Motor neuron (in vitro differentiated cells): ENCODE results near the gene CALML5. TPM values are rescaled to one million over a fixed set of nuclear protein-coding genes. Genes with fewer than 3 reads are reported as not detected.

Experiments used
- ATAC-seq, 8 experiments: fragments of 200-7000 bp; cut with Tn5 transposase; replicated peaks in 6 of 8; 2 replicates each; pipeline ENCODE4 v1.8.0; 2021; ENCODE audit warnings: mild to moderate bottlenecking in 8 of 8, moderate library complexity in 8 of 8
- H3K27ac ChIP-seq, 2 donors: fragments of 250-450 bp; sonication (Bioruptor Pico); 2 replicates each; pipeline ENCODE4 v1.9.0; 2021; ENCODE audit warnings: antibody characterized with exemption in 2 of 2, mild to moderate bottlenecking in 2 of 2, moderate library complexity in 1 of 2
- H3K4me1 ChIP-seq, 2 donors: fragments of 250-450 bp; sonication (Bioruptor Pico); replicated peaks in 1 of 2; 2 replicates each; pipeline ENCODE4 v1.6.1; 2021; ENCODE audit warnings: antibody characterized with exemption in 2 of 2, mild to moderate bottlenecking in 2 of 2, moderate library complexity in 1 of 2
- H3K4me3 ChIP-seq, 5 donors: fragments of 250-450 bp; sonication (Bioruptor Pico); 2 replicates each; pipeline ENCODE4 v1.9.0; 2021; ENCODE audit warnings: antibody characterized with exemption in 5 of 5, mild to moderate bottlenecking in 5 of 5, moderate library complexity in 4 of 5
- WGBS, 10 experiments: fragments of 450-650 bp; shearing (Covaris generic); methylation state at CpG; one replicate each; pipeline ENCODE4 v1.0.0; 2022; 5-methylcytosine and 5-hydroxymethylcytosine counted together
- in situ Hi-C, 9 experiments: fragments of 400-800 bp; cut with MboI; loops; one replicate each; pipeline ENCODE4 v1.15.0; 2021; ENCODE audit warnings: low sequenced_read_pairs in 9 of 9, low pct_unique_long_range_greater_than_20kb in 2 of 9; ENCODE audit not compliant: unreplicated experiment in 9 of 9
- total RNA-seq, 8 experiments: library from RNA; unstranded; fragments of 300-600 nt; gene quantifications; 2 replicates each; pipeline versions ENCODE4 v1.2.3 to v1.2.4, GENCODE V29; 2022

The CALML5 gene
- total RNA-seq, 8 experiments from 2014 or later, result 0.47 to 3.3 (median 1.7) TPM; not detected in 5

DNA sequence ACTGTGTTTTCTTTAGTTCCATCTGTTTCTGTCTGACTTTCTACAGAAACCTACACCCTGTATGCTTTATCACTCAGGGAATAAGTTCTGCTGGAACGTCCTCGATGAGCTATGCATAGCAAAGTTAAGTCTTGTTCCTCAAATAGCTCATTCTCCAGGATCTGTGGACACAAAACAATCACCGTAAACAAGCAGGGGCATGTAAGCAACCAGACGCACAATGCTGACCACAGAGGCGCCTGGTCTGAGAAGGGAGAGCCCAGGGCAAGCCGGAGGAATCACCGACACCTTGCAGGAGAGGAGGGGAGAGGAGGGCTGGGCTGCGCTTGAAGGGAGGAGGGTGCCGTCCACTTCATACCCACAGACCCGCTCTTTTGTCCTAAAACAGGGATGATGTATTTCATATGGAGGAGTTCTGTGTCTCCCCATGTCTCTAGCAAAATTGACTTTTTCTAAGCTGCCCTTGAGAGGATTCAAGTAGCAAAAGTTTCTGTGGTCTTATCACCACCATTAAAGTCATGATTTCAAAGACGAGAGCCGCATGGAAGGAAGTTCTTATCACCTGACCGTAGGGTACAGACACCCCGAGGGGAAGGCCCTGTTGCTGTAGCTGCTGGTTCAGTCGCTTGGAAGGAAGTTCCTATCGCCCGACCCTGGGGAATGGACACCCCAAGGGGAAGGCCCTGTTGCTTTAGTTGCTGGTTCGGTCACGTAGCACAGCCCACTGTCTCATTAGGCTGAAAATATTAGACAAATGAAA lies 39.7 kb upstream of the CALML5 start:
- 77 to 100% (median 90%) methylated on average over 2 to 14 of the region's 19 CpGs; no CpG with 5 or more reads in 1 of the 10 experiments for WGBS, 10 experiments
- in situ Hi-C loops, result no loop called here
- Histone ChIP-seq H3K27ac (no peak overlapping the region), H3K4me1 (no peaks in the 10 kb centered on the region), H3K4me3 (no peak overlapping the region)
- ATAC-seq, result no peak

DNA sequence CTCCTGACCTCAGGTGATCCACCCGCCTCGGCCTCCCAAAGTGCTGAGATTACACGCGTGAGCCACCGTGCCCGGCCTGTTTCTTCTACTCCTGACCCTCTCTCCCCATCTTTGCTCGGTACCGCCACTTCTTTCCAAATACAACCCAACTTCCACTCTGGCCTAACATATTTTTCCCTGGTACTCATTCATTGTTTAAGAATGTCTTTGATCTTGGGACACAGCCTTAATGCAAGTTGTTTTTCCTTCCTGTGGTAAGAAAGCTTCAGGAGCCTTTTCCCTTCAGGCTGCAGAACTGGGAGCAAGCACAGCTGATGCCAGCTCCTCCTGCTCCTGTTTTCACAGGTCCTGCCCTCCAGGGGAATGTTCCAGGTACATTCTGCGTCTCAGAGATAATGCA lies 39.1 kb upstream of the CALML5 start:
- ATAC-seq, result no peak

DNA sequence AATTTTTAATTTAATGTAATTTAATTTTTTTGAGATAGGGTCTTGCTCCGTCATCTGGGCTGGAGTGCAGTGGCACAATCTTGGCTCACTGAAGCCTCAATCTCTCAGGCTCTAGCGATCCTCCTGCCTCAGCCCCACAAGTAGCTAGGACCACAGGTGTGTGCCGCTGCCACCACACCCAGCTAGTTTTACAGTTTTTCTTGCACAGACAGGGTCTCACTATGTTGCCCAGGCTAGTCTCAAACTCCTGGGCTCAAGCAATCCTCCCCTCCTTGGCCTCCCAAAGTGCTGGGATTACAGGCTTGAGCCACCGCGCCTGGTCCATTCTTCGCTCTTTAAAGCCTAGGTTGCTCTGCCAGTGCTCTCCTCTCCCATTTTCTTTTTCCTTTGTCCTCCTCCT lies 38.3 kb upstream of the CALML5 start:
- Histone ChIP-seq H3K27ac (no peak overlapping the region), H3K4me1 (no peaks in the 10 kb centered on the region), H3K4me3 (no peak overlapping the region)
- WGBS, 10 experiments, result 0 to 100% (median 83%) methylated on average over 1 to 6 of the region's 6 CpGs
- ATAC-seq, result no peak
- in situ Hi-C loops, result no loop called here

More for the DNA sequence above, 39.1 kb upstream of the CALML5 start:
- Histone ChIP-seq H3K4me3 (no peak overlapping the region), H3K27ac (no peak overlapping the region), H3K4me1 (no peaks in the 10 kb centered on the region)
- in situ Hi-C loops, result no loop called here
- 20 to 83% (median 68%) methylated on average over 1 to 7 of the region's 9 CpGs; no CpG with 5 or more reads in 4 of the 10 experiments for WGBS, 10 experiments

DNA sequence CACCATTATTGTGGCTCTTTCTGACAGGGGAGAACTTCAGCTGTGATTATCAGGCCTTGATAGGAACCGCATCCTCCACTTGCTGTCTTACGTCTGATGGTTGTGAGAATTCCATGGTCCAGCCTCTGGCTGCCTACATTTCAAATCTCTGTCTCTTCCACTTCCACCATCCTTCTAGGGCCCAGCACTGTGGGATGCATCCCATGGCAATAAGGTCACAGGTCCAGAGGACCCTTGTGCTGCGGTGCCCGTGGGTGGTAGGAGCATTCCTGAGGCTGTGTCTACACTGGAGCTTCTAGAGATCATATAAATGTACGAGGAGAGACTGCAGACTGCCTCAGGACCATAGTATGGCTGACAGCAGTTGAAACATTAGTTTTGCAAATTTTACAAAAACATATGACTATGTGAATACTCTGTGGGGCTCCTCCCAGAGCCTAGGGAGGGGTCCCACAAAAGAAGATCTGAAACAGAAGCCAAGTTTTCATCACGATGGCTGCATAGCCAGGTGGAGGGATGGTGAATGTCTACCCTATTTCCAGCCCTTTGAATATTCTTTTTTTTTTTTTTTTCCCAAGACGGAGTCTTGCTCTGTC lies 37.2 kb upstream of the CALML5 start:
- WGBS, 10 experiments, result 0 to 100% (median 90%) methylated on average over 1 to 5 of the region's 7 CpGs; no CpG with 5 or more reads in 1 of the 10 experiments
- no peak overlapping the region for H3K27ac ChIP-seq
- ATAC-seq, result peak in 3 of 8 experiments; percentile 67 to 94 (median 87)
- in situ Hi-C loops, result no loop called here
- H3K4me3 ChIP-seq, result no peak overlapping the region
- H3K4me1 ChIP-seq, result no peaks in the 10 kb centered on the region

DNA sequence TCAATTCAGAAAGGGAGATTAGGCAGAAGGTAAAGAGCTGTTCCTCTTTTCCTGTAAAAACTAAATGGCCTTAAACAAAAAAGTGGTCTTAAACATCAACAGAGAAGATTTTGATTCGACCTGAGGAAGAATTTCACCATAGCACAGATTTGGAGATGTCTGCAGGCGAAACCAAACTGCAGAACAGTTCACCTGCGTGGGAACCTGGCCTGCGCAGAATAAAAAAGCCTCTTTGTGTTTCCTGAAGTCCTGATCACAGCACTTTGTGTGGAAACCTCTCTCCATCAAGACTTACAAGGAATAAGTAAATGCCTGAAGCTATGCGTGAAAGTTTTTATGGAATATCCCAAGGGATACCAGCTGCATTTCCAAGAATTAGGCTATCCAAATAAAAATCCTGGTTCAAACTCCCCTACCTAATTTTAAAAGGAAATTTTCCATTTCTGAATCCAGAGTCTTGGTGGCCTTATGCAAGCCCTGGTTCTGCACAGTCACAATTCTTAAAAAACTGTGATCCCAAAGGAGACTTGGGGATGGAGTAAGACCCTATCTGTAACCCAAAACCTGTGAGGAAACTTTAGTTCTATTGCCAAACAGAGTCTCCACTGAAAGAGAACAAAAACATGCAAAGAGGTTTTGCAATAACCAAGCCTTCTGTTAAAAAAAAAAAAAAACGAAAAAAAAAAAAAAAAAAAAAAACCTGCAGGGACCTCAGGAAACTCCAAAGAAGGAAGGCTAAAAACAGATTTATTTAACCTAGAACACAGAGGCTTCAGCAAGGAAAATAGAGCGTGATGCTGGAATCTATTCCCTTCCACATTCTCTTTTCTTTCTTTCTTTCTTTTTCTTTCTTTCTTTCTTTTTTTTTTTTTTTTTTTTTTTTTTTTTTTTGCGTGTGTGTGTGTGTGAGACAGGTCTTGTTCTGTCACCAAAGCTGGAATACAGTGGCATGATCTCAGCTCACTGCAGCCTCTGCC lies 35.8 kb upstream of the CALML5 start:
- in situ Hi-C loops, result no loop called here
- 60 to 83% (median 71%) methylated on average over 1 to 8 of the region's 8 CpGs for WGBS, 10 experiments

DNA sequence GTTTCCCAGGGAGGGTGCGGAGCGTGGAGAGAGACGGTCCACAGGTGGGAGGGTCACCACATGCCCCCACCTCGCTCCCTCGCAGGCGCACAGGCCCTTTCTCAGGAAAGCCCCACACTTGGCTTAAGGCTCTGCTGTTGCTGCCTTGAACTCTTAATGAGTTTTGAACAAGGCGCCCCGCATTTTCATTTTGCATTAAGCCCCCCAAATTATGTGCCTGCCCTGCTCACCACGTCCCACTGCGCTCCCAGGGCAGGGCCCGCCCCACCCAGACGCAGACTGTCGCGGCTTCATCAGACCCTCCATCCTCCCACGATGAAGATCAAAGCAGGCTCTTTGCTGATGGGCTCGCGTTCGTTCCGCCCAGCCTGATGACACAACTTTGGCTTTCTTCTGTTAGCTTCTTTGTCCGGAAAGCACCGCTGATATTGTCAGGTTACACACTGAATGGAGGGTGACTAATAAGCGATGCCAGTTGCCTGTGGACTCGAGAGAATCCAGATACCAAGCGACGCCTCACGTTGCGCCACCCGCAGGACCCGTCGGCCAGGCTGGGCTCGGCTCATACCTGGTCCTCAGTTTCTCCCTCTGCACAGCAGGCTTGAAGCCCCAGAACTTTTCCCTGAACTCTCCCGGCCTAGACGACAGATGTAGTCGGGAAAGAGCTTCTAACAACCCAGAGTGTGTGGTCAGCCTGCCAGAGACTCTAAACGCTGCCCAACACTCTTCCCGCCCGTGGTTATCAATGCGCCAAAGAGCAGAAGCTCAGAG lies 34.9 kb upstream of the CALML5 start:
- H3K4me3 ChIP-seq, result no peak overlapping the region
- no peak for ATAC-seq
- WGBS, 10 experiments, result 72 to 100% (median 87%) methylated on average over 1 to 24 of the region's 38 CpGs; no CpG with 5 or more reads in 2 of the 10 experiments
- H3K27ac ChIP-seq, result no peak overlapping the region
- H3K4me1 ChIP-seq, result no peaks in the 10 kb centered on the region
- in situ Hi-C loops, result no loop called here

More for the DNA sequence above, 35.8 kb upstream of the CALML5 start:
- H3K27ac ChIP-seq, result no peak overlapping the region
- peak in 2 of 8 experiments; percentile 21 to 52 for ATAC-seq
- no peaks in the 10 kb centered on the region for H3K4me1 ChIP-seq
- no peak overlapping the region for H3K4me3 ChIP-seq

DNA sequence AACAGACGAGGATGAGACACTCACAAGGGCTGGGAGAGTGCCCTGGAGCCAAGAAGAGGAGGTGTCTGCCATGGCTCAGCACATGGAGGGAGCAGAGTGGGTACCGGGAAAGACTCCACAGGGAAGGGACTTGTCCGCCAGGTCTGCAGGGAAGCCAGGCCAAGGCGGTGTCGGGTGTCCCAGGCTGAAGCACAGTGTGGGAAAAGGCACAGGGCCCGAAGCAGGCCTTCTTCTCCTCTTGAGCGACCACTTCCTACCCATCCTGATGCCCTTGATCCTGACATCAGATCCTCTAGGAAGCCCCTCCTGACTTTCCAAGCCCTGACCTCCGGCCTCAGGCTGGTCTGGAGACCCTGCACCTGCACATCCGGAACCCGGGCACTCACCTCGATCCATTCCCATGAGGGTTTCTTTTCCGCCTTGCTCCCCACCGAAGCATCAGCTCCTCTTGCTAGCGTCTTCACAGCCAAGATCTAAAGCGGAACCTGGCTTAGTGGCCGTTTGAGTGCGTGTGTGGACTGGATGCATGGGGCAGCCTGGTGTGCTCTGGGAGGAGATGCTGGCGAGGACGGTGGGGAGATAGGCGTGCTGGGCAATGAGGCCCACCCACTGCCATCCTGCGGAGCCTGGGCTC lies 33.8 kb upstream of the CALML5 start:
- Histone ChIP-seq H3K4me3 (no peak overlapping the region), H3K4me1 (no peaks in the 10 kb centered on the region), H3K27ac (no peak overlapping the region)
- 0 to 95% (median 79%) methylated on average over 1 to 10 of the region's 21 CpGs; no CpG with 5 or more reads in 2 of the 10 experiments for WGBS, 10 experiments
- ATAC-seq, result no peak
- in situ Hi-C loops, result no loop called here

DNA sequence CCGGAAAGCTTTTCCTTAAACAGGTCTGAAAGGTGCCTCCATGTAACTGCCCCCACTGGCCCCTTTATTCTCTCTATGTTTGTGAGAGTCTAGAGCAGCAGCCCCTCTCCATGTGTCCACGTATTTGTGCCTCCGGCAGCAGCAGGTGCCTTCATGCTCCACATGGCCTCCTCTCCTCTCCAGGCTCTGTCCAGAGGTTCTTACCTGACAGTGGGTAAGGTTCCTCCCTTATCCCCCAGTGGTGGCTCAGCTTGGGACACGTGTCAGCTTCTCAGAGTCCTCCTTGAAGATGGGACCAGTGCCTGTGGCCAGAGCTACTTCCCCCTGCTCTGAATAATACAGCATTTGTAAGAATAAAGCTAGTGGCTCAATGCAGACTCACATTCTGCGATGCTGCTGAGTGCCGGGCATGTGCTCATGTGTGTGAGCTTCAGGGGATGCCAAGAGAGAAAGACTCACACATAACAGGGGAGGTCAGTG lies 33.3 kb upstream of the CALML5 start:
- in situ Hi-C loops, result no loop called here
- no peak overlapping the region for H3K4me3 ChIP-seq
- H3K4me1 ChIP-seq, result no peaks in the 10 kb centered on the region
- H3K27ac ChIP-seq, result no peak overlapping the region
- WGBS, 10 experiments, result 70 to 97% (median 80%) methylated on average over 1 to 5 of the region's 6 CpGs; no CpG with 5 or more reads in 4 of the 10 experiments
- ATAC-seq, result no peak

DNA sequence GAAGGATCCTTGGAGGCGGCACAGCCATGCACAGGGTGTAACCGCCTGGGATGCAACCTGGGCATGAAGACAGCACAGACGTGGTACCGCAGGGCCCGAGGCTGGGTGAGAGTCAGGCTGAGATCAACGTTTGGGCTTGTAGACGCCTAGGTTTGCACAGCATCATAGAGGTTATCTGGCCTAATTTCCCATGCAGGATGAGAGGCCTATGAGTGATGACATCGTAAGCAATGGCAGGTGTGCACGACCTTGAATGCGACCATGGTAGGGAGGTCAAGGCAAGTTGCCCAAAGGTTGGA lies 32.9 kb upstream of the CALML5 start:
- Histone ChIP-seq H3K4me1 (no peaks in the 10 kb centered on the region), H3K4me3 (no peak overlapping the region), H3K27ac (no peak overlapping the region)
- no peak for ATAC-seq
- in situ Hi-C loops, result no loop called here
- 94 to 100% (median 96%) methylated on average over 2 to 7 of the region's 10 CpGs; no CpG with 5 or more reads in 7 of the 10 experiments for WGBS, 10 experiments

DNA sequence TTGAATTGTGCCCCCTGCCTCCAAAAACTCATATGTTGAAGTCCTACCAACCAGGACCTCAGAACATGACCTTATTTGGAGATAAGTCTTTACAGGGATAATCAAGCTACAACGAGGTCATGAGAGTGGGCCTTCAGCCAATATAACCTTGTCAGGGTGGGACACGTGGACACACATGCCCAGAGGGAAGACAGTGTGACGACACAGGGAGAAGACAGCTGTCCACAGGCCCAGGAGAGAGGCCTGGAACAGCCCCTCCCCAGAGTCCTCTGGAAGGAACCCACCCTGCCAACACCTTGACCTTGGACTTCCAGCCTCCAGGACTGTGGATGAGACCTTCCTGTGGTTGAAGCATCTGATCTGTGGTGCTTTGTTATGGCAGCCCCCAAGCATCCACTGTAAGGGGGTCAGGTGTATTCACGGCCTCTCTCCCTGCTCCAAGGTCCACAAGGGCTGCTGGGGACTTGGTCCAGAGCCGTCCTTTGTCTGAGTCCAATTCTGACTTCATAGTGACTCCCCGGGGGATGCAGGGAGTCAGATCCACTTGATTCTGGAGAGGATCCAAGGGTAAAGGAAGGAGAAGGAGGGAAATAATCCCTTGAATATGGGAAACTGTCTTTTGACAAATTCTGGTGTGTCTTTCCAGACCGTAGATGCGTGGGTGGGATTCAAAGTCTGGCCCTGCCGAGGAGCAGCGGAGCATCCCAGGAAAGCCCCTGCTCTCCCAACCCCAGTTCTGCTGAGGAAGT lies 32.4 kb upstream of the CALML5 start:
- Histone ChIP-seq H3K4me3 (no peak overlapping the region), H3K4me1 (no peaks in the 10 kb centered on the region), H3K27ac (no peak overlapping the region)
- 65 to 100% (median 76%) methylated on average over 1 to 4 of the region's 10 CpGs; no CpG with 5 or more reads in 4 of the 10 experiments for WGBS, 10 experiments
- in situ Hi-C loops, result no loop called here
- ATAC-seq, result peak in 1 of 8 experiments; percentile 23

DNA sequence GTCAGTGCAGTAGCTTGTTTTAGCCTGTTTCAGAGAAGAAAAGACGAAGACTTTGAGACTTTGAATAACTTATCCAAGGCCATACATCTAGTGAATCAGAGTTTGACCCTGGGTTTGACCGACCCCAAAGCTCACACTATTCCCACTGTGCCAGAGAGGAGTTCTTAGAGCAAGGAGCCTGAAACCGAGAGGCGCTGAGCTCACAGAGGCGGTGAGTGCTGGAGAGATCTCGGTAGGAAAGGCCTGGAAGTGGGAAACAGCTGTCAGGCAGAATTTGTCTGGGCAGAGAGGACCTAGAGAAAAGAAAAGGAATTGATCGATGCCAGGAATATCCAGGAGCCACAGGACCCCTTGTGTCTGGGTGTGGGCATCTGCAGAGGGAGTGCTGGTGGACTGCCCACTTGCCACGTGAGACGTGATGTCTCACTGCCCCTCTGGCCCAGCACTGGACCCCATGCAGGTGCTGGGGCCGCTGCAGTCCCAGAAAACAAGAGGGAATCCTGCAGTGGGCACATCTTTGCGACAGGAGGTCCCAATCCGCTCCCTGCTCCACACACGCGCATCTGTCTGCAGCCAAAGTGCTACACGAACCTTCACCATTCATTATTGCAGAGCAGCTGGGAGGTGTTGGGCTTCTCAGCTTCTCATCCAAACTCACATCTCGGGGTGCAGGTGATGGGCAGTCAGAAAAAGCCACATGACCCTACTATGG lies 31.6 kb upstream of the CALML5 start:
- Histone ChIP-seq H3K27ac (no peak overlapping the region), H3K4me3 (no peak overlapping the region), H3K4me1 (peaks cover 0 to 5% of the 10 kb centered on the region in 2 donors)
- in situ Hi-C loops, result no loop called here
- no peak for ATAC-seq
- 78 to 100% (median 89%) methylated on average over 1 to 6 of the region's 16 CpGs; no CpG with 5 or more reads in 1 of the 10 experiments for WGBS, 10 experiments
